Kidney (tissue), 14 donors: ENCODE results near the gene A2M. TPM values are rescaled to one million over a fixed set of nuclear protein-coding genes. Genes with fewer than 3 reads are reported as not detected.

Source experiments
- DNase-seq, 5 donors: peaks; one replicate each; pipeline ENCODE4 v3.0.0-alpha.2; 2013 to 2020
- FAIRE-seq: peaks from 2 replicates; lab custom pipeline; 2012; peaks lifted over from hg19 to GRCh38; lab: Jason Lieb, UNC
- H3K27ac ChIP-seq, 2 donors: one replicate each; pipeline ENCODE4 v1.7.0; 2013; ENCODE audit warnings: low read depth in 2 of 2, low read length in 2 of 2, inconsistent platforms in 1 of 2
- H3K27me3 ChIP-seq: one replicate; pipeline ENCODE4 v1.7.1; 2013; ENCODE audit warnings: low read length, inconsistent platforms; ENCODE audit not compliant: control insufficient read depth, insufficient read depth
- H3K36me3 ChIP-seq, 3 donors: one replicate each; pipeline versions ENCODE4 v1.7.0 to v1.7.1; 2013; ENCODE audit warnings: low read length in 3 of 3, control low read depth in 1 of 3, inconsistent platforms in 1 of 3; ENCODE audit not compliant: insufficient read depth in 3 of 3, control insufficient read depth in 2 of 3
- H3K4me1 ChIP-seq, 3 donors: one replicate each; pipeline versions ENCODE4 v1.7.0 to v1.7.1; 2013; ENCODE audit warnings: low read length in 3 of 3, inconsistent platforms in 1 of 3, low read depth in 1 of 3; ENCODE audit not compliant: control insufficient read depth in 2 of 3, insufficient read depth in 2 of 3
- H3K4me3 ChIP-seq, 3 donors: one replicate each; pipeline versions ENCODE4 v1.7.0 to v1.8.1; 2013; ENCODE audit warnings: low read length in 3 of 3, control low read depth in 1 of 3, inconsistent platforms in 1 of 3
- H3K9ac ChIP-seq, 3 donors: one replicate each; pipeline versions ENCODE4 v1.7.0 to v1.7.1; 2013; ENCODE audit warnings: low read length in 3 of 3, control low read depth in 1 of 3, inconsistent platforms in 1 of 3
- H3K9me3 ChIP-seq, 3 donors: one replicate each; pipeline versions ENCODE4 v1.7.0 to v1.7.1; 2013; ENCODE audit warnings: low read length in 3 of 3, control low read depth in 1 of 3, inconsistent platforms in 1 of 3; ENCODE audit not compliant: control insufficient read depth in 2 of 3, insufficient read depth in 1 of 3
- intact Hi-C: fragments of 100-400 bp; cut with DNase I; formaldehyde crosslinking; loops from one replicate; pipeline ENCODE4 v1.11.1; 2022
- polyA plus RNA-seq: library from polyadenylated mRNA; stranded (reverse); fragments of 350-450 nt; fragmentation: Illumina TruSeq; extraction: RNeasy Lipid Tissue Mini Kit (QIAGEN cat#74804); gene quantifications from one replicate; pipeline ENCODE4 v1.2.3, GENCODE V29; 2014; ENCODE audit warnings: low read depth, low replicate concordance; ENCODE audit not compliant: insufficient read depth
- total RNA-seq: library from RNA; stranded (reverse); fragmentation: NEBNext Ultra II Directional; extraction: Animal tissue kit (Norgen Biotek cat#: 25700); gene quantifications from one replicate; pipeline ENCODE4 v1.2.1, GENCODE V29; 2021
- TF ChIP-seq, protein P1 (sequence below): IDR thresholded peaks from 3 replicates; pipeline ENCODE4 v1.5.1; 2012; ENCODE audit warnings: mild to moderate bottlenecking, moderate library complexity, borderline replicate concordance; ENCODE audit not compliant: insufficient read depth; ENCODE audit errors: extremely low read depth
- donor health status: control.
- donor health status: control.
- donor health status: control.
- donor health status: control.
- donor health status: control.
- donor health status: DM: yes; HTN: yes; CAD: no.
- donor health status: Normal renal cell carcinoma (clear cell type).

A2M gene
- total and polyA plus RNA-seq, 2 donors from 2014 or later, result 745 to 971 TPM

GRCh38 chr12:9108504-9109212 lies 7.1 kb downstream of the A2M start:
- H3K9me3 ChIP-seq, result no peaks in the 10 kb centered on the region
- H3K27ac ChIP-seq, result no peak overlapping the region
- no peak for FAIRE-seq
- H3K9ac ChIP-seq, result no peak overlapping the region
- DNase-seq, result no peak
- TF ChIP-seq, protein P1, sequence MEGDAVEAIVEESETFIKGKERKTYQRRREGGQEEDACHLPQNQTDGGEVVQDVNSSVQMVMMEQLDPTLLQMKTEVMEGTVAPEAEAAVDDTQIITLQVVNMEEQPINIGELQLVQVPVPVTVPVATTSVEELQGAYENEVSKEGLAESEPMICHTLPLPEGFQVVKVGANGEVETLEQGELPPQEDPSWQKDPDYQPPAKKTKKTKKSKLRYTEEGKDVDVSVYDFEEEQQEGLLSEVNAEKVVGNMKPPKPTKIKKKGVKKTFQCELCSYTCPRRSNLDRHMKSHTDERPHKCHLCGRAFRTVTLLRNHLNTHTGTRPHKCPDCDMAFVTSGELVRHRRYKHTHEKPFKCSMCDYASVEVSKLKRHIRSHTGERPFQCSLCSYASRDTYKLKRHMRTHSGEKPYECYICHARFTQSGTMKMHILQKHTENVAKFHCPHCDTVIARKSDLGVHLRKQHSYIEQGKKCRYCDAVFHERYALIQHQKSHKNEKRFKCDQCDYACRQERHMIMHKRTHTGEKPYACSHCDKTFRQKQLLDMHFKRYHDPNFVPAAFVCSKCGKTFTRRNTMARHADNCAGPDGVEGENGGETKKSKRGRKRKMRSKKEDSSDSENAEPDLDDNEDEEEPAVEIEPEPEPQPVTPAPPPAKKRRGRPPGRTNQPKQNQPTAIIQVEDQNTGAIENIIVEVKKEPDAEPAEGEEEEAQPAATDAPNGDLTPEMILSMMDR, result no peak
- no peaks in the 10 kb centered on the region for H3K4me1 ChIP-seq
- no peak overlapping the region for H3K4me3 ChIP-seq
- peaks cover 0 to 21% (median 5%) of the 10 kb centered on the region in 3 donors for H3K36me3 ChIP-seq
- intact Hi-C loops, result no loop called here
- H3K27me3 ChIP-seq, result no peaks in the 10 kb centered on the region

DNA sequence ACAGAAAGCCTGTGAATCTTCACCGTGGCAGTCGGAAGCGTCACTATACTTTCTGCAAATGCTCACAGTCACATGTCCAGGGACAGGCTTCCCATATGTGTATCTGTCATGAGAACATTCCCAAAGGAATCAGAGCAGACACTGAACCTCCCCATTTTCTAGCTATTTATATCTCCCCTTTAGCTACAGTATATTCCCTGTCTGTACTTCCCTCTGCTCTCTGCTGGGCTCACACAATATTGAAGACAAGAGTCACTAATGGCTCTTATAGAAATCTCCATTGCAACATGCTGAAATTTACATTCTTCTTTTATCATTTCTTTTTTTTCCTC lies 8.2 kb downstream of the A2M start:
- TF ChIP-seq, protein P1, result no peak
- H3K36me3 ChIP-seq, result peaks cover 0 to 21% (median 6%) of the 10 kb centered on the region in 3 donors
- no peaks in the 10 kb centered on the region for H3K27me3 ChIP-seq
- no peaks in the 10 kb centered on the region for H3K9me3 ChIP-seq
- no peak overlapping the region for H3K9ac ChIP-seq
- FAIRE-seq, result no peak
- intact Hi-C loops, result no loop called here
- DNase-seq, result no peak
- H3K4me3 ChIP-seq, result no peak overlapping the region
- no peaks in the 10 kb centered on the region for H3K4me1 ChIP-seq
- H3K27ac ChIP-seq, result no peak overlapping the region

DNA sequence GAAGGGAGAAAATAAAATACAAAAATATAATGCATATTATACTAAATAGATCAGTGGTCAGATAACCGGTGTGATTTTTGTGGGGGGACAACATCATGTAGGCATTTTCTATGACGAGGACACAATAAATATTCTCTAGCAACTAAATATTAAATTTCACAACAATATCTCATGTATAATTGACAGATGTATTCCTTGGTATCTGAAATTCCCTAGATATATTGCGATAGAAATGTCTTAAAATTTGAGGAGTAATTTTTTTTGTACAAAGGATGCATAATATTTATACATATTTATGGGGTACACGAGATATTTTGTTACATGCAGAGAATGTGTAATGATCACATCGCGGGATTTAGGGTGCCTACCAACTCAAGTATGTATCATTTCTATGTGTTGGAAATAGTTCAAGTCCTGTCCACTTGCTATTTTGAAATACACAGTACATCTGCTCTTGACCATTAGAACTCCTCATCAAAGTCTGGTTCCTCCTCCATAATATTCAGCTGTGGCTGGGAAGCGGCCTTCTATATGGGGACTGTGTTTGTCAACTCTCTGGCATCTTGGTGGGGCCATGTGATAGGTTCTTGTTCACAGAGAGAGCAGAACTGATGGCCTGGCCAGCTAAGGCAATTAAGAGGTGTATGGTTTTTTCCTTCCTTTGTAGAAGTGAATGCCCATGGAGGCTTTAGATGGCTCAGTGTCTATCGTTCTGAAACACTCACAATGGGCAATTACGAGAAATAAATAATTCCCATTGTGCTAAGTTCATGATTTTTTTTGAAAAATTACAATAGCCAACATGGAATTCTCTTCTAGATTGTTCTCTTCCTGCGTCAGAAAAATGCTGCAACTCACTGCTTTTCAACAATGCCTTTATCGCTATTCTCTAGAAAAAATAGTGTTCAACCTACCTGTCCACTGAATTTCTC lies 8.8 kb downstream of the A2M start:
- Histone ChIP-seq H3K36me3 (peaks cover 0 to 24% (median 6%) of the 10 kb centered on the region in 3 donors), H3K9me3 (no peaks in the 10 kb centered on the region), H3K27ac (no peak overlapping the region), H3K9ac (no peak overlapping the region), H3K4me1 (no peaks in the 10 kb centered on the region), H3K27me3 (no peaks in the 10 kb centered on the region), H3K4me3 (no peak overlapping the region)
- no peak for FAIRE-seq
- intact Hi-C loops, result no loop called here
- TF ChIP-seq, protein P1, result no peak
- DNase-seq, result no peak
